SH-SY5Y (cell line): ENCODE data around the gene ROR2.

Experiments
- GATA2 ChIP-seq: IDR thresholded peaks from 2 replicates; pipeline ENCODE4 v1.6.1; 2011; ENCODE audit warnings: mild to moderate bottlenecking, low read depth, low read length
- GATA3 ChIP-seq: IDR thresholded peaks from 2 replicates; pipeline ENCODE4 v1.6.1; 2011; ENCODE audit warnings: low read depth, mild to moderate bottlenecking, low read length, moderate library complexity

Gene ROR2

DNA sequence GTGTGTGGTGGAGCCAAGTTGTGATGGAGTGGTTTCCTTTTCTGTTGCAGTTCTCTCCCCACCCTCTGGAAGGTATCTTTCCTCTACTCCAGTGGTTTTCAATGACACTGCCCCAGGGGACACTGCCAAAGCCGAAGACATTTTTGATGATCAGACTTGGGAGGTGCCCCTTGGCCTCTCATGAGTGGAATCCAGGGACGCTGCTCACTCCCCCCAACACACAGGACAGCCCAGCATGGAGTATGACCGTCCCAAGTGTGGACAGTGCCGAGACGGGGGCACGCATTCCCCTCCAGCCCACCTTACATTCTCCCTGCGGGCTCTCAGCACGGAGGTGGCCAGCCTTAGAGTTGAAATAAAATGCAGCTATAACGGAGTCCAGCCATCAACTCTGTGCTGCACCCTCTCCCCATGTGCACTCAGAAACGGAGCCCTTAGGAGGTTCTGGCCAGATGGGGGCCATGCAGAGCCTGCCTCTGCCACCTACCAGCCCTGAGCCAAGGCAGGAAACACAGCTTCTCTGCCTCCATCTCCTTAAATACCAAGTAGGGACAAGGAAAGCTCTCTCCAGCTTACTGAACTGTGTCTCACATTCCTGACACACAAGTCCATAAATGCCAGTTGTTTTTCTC lies 150.8 kb downstream of the ROR2 start:
- TF ChIP-seq GATA3 (no peak), GATA2 (no peak)

- TF ChIP-seq GATA3 (no peak), GATA2 (no peak)
Measured at GRCh38 chr9:91795598-91796241, 154.3 kb downstream of the ROR2 start.

DNA sequence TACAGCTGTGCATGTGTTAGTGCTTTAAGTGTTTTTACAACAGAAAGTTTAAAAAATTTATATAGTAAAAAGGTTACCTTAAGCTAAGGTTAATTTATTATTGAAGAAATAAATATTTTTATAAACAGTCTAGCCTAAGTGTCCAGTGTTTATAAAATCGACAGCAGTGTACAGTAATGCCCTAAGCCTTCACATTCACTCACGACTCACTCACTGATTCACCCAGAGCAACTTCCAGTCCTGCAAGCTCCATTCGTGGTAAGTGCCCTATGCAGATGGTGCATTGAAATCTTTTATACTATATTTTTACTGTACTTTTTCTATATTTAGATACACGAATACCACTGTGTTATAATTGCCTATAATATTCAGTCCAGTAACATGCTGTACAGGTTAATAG lies 159.1 kb downstream of the ROR2 start:
- no peak for TF ChIP-seq GATA2
- TF ChIP-seq GATA3, result no peak

GRCh38 chr9:91789941-91790340 lies 160.1 kb downstream of the ROR2 start:
- no peak for TF ChIP-seq GATA2
- no peak for TF ChIP-seq GATA3

DNA sequence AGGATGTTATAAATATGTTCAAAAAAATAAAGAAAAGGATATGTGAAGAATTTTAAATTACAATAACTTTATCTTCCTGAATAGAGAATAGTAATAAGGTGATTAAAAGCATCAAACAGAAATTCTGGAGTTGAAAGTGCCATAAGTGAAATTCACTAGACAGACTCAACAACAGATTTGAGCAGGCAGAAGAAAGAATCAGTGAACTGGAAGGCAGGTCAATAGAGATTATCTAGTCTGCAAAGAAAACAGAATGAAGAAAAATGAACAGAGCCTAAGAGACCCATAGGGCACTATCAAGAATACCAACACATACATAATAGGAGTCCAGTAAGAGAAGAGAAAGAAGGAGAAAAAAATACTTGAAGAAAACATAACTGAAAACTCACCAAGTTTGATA lies 162.1 kb downstream of the ROR2 start:
- no peak for TF ChIP-seq GATA3
- TF ChIP-seq GATA2, result no peak

DNA sequence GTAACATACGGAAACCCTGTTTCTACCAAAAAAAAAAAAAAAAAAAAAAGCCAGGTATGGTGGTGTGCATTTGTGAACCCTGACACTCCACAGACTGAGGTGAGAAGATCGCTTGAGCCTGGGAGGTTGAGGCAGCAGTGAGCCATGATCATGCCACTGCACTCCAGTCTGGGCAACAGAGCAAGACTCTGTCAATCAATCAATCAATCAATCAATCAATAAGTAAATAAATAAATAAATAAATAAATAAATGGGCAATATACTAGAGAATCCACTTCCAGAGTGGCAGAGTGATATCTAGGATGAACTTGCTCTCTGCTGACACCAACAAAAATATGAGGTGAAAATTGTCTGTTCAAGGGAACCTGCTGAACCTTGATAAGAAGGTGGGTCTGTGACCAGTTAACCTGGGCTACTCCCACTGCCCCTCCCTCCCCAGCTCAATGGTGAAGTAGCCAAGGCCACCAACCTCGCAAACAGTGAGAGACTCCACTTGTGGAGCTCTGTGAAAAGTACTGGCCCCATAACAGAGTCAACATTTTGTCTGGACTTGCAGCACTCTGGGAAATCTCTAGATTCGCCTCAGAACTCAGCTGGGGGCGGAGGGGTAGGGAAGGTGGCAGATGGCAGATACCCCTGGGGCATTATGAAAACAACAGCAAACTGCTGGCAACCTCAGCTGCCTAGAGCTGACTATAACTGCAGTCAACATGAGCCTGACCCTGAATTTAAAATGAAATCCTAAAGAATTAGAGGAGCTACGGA lies 163.7 kb downstream of the ROR2 start:
- TF ChIP-seq GATA2, result no peak
- TF ChIP-seq GATA3, result no peak

- TF ChIP-seq GATA3, result no peak
- TF ChIP-seq GATA2, result no peak
Measured at GRCh38 chr9:91785447-91785842, 164.6 kb downstream of the ROR2 start.

DNA sequence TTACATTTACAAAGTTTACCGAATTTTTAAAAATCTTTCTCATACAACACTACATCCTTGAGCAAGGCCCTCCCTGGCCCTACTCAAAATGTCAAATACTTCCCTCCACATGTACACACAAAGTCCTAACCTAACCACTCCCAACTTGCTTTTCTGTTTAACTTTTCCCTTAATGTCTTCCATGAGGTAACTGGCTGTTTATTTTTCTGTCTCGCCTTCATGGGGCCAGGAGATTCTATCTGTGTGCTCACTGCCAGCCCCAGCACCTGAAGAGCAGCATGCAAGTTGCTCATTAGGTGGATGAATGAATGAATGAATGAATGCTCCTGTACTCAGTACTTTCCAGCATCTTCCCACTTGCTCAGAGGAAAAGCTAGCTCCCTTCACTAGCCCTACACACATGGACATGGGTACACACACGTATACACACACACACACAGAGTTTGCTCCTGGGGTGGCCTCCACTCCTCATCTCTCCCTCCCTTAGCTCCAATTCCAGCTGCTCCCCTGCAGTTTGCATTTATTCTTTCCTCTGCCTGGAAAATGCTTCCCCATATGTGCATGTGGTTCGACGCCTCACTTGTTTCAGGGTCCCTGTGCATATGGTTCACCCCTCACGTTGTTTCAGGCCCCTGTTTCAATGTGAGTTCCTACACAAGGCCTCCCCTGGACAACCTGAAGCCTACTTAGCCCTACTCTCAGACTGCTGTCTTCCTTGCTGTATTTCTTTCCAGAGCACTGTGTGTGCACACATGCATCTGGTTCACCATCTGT lies 165.2 kb downstream of the ROR2 start:
- TF ChIP-seq GATA3 (no peak), GATA2 (no peak)

DNA sequence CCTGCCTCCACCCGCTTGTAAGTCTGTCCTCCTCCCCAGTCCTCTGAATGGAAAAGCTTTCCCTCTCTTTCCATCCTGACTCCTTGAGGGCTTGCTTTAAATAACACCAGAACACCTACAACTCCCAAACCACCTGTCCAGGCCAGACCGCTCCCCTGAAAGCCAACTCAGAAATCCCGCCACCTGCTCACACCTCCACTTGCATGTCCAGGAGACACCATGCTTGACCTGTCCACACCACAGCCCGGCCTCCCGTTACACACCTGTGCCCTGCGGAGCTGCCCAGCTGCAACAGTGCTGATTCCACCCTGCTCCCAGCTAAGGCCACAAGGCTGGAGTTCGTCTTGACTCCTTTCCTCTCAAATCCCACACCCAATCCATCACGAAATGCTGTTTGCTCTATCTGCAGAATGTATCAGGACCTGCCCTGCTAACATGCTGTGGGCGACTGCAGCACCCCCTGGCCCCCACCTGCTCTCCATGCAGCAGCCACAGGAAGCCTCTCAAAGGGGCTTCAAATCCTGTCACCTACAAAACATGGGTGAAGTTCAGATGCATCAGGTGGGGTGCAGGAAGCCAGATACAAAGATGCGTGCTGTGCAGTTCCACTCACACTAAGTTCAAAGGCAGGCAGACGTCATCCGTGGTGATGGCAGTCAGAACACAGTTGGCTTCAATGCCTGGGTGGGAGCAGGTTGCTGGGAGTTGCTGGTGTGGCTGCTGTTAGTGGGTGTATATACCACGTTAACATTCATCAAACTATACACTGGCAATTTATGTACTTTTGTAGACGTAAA lies 166.0 kb downstream of the ROR2 start:
- no peak for TF ChIP-seq GATA2
- no peak for TF ChIP-seq GATA3

DNA sequence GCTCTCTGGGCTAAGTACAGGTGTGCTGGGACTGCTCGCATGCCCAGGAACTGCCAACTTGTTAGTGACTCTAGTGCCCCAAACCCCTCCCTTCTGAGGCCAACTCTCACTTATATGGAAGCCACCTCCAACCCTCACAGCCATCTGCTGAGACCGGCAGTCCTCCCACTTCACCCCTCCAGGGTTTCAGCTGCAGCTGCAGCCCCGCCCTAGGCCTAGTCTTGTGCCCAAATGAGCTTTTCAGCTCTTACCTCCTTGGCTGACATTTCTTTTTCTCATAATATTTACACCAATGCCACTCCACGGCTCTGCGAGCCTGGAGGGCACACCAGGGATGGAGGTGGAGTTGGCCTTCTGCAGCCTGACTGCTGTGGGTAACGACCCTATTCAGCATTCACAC lies 166.6 kb downstream of the ROR2 start:
- TF ChIP-seq GATA3 (no peak), GATA2 (no peak)

- TF ChIP-seq GATA2 (no peak), GATA3 (no peak)
Measured at GRCh38 chr9:91782708-91783214, 167.3 kb downstream of the ROR2 start.

DNA sequence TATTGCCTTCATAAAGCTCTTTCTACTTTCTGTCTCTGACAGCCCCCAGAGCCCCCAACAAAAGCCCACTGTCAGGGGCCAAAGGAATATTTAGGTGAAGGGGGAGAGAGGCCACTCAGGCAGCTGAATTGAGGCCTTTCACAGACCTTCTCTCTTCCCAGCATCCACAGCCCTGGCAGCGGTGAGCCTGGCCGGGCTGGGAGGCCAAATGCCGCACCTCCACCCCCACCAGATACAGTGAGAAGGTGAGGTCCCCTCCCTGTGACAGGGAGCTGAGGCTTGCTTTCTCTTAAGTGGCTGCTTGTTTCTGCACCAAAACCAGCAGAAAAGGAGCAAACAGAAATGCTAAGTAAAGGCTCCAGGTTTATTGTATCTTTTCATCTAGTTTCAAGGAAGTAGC lies 168.1 kb downstream of the ROR2 start:
- TF ChIP-seq GATA3 (no peak), GATA2 (no peak)

GRCh38 chr9:91781116-91781515 lies 168.9 kb downstream of the ROR2 start:
- TF ChIP-seq GATA3 (no peak), GATA2 (no peak)

- TF ChIP-seq GATA2, result no peak
- no peak for TF ChIP-seq GATA3
Measured at GRCh38 chr9:91778031-91778430, 172.0 kb downstream of the ROR2 start.
